Astrocyte of the spinal cord (primary cell): ENCODE data around the gene ALDH7A1.
"Not testable (repeated sequence)": the region's sequence is repeated elsewhere in the genome, so short reads cannot be mapped to it uniquely, and the experiment has no call there.

ENCODE experiments used
- DNase-seq: peaks from one replicate; pipeline ENCODE4 v3.0.0; 2011; ENCODE audit warnings: low read depth, low spot score
- H3K4me3 ChIP-seq: 2 replicates; pipeline ENCODE4 v1.5.1; 2011; ENCODE audit warnings: low read depth, mild to moderate bottlenecking, low read length, moderate library complexity
- CTCF ChIP-seq: IDR thresholded peaks from 2 replicates; pipeline ENCODE4 v1.5.1; 2012; ENCODE audit warnings: low read depth, mild to moderate bottlenecking, low read length, inconsistent platforms
- in situ Hi-C: cut with HindIII; loops from 2 replicates; pipeline ENCODE4 v1.10.0; 2017; ENCODE audit warnings: low sequenced_read_pairs

ALDH7A1 gene

GRCh38 chr5:126579716-126580115, 15.3 kb downstream of the ALDH7A1 start:
- H3K4me3 ChIP-seq, result no peak overlapping the region
- DNase-seq, result no peak
- no peak for TF ChIP-seq CTCF
- in situ Hi-C loops, result no loop called here

- H3K4me3 ChIP-seq, result no peak overlapping the region
- in situ Hi-C loops, result no loop called here
- no peak for TF ChIP-seq CTCF
- DNase-seq, result no peak
Measured at GRCh38 chr5:126577415-126577814, 17.6 kb downstream of the ALDH7A1 start.

- DNase-seq, result no peak
- in situ Hi-C loops, result no loop called here
- no peak for TF ChIP-seq CTCF
- no peak overlapping the region for H3K4me3 ChIP-seq
Measured at GRCh38 chr5:126576974-126577373, 18.0 kb downstream of the ALDH7A1 start.

- TF ChIP-seq CTCF, result no peak
Measured at GRCh38 chr5:126575644-126576043, 19.4 kb downstream of the ALDH7A1 start.

GRCh38 chr5:126568206-126568755, 26.7 kb downstream of the ALDH7A1 start:
- H3K4me3 ChIP-seq, result no peak overlapping the region
- no peak for TF ChIP-seq CTCF
- DNase-seq, result no peak
- in situ Hi-C loops, result no loop called here

More at GRCh38 chr5:126575644-126576043, 19.4 kb downstream of the ALDH7A1 start:
- H3K4me3 ChIP-seq, result no peak overlapping the region
- in situ Hi-C loops, result no loop called here
- no peak for DNase-seq

GRCh38 chr5:126562823-126563222, 32.2 kb downstream of the ALDH7A1 start:
- in situ Hi-C loops, result no loop called here
- H3K4me3 ChIP-seq, result no peak overlapping the region
- TF ChIP-seq CTCF, result no peak
- DNase-seq, result no peak

- H3K4me3 ChIP-seq, result no peak overlapping the region
- peak; percentile 4 for DNase-seq
- in situ Hi-C loops, result no loop called here
- TF ChIP-seq CTCF, result no peak
Measured at GRCh38 chr5:126561908-126562307, 33.1 kb downstream of the ALDH7A1 start.

GRCh38 chr5:126555101-126555500, 39.9 kb downstream of the ALDH7A1 start:
- H3K4me3 ChIP-seq, DNase-seq, in situ Hi-C loops: not testable (repeated sequence)
